K562 (cell line): ENCODE measurements around the gene BEST1. TPM values are rescaled to one million over a fixed set of nuclear protein-coding genes. Genes with fewer than 3 reads are reported as not detected.
A peak's percentile ranks its signal among the peaks of the same experiment; 100 is the strongest.

Experiments
- CBX1 ChIP-seq: sonication (generic); IDR thresholded peaks from 2 replicates; pipeline ENCODE4 v1.6.1; 2016; ENCODE audit warnings: antibody characterized with exemption, low read depth, mild to moderate bottlenecking
- CEBPB ChIP-seq: fragments of 450-650 bp; IDR thresholded peaks from 2 replicates; pipeline ENCODE4 v1.6.1; 2016; ENCODE audit warnings: missing genetic modification characterization, missing compliant biosample characterization
- GATAD2B ChIP-seq: fragments of 450-650 bp; IDR thresholded peaks from 2 replicates; pipeline ENCODE4 v1.6.1; 2017; ENCODE audit warnings: mild to moderate bottlenecking, borderline replicate concordance
- HEY1 ChIP-seq: fragments of 250-450 bp; sonication (Bioruptor Pico); IDR thresholded peaks from 2 replicates; pipeline ENCODE4 v1.5.0; 2020; ENCODE audit warnings: mild to moderate bottlenecking, moderate library complexity, borderline replicate concordance
- HSF4 ChIP-seq: fragments of 250-450 bp; sonication (Bioruptor Pico); IDR thresholded peaks from 2 replicates; pipeline ENCODE4 v2.1.2; 2022; ENCODE audit warnings: mild to moderate bottlenecking, moderate library complexity, borderline replicate concordance
- LEF1 ChIP-seq: fragments of 450-650 bp; IDR thresholded peaks from 2 replicates; pipeline ENCODE4 v1.6.1; 2016; ENCODE audit warnings: mild to moderate bottlenecking
- MTA3 ChIP-seq: fragments of 450-650 bp; formaldehyde crosslinking; IDR thresholded peaks from 2 replicates; pipeline ENCODE4 v1.6.1; 2017; ENCODE audit warnings: mild to moderate bottlenecking, borderline replicate concordance
- RBBP5 ChIP-seq: fragments of 200-600 bp; sonication (generic); IDR thresholded peaks from 2 replicates; pipeline ENCODE4 v1.6.1; 2012; ENCODE audit warnings: borderline replicate concordance, mild to moderate bottlenecking, low read length, control low read depth, inconsistent platforms; ENCODE audit not compliant: insufficient read depth, poor library complexity, severe bottlenecking
- RBM17 ChIP-seq: fragments of 200-400 bp; formaldehyde crosslinking; IDR thresholded peaks from 2 replicates; pipeline ENCODE4 v1.6.1; 2017; ENCODE audit warnings: low read depth, mild to moderate bottlenecking, low read length, borderline replicate concordance
- SMAD3 ChIP-seq: fragments of 450-650 bp; formaldehyde crosslinking; conservative IDR thresholded peaks from 2 replicates; pipeline ENCODE4 v1.4.0; 2020; ENCODE audit warnings: mild to moderate bottlenecking
- SOX6 ChIP-seq: fragments of 450-650 bp; IDR thresholded peaks from 2 replicates; pipeline ENCODE4 v1.6.1; 2014; ENCODE audit warnings: mild to moderate bottlenecking
- TAF9B ChIP-seq: fragments of 450-650 bp; IDR thresholded peaks from 2 replicates; pipeline ENCODE4 v1.6.1; 2018; ENCODE audit warnings: mild to moderate bottlenecking; ENCODE audit not compliant: partially characterized antibody
- TFAM ChIP-seq: fragments of 250-450 bp; sonication (Bioruptor Pico); conservative IDR thresholded peaks from 2 replicates; pipeline ENCODE4 v1.5.0; 2021; ENCODE audit warnings: mild to moderate bottlenecking, moderate library complexity
- ZNF668 ChIP-seq: fragments of 250-450 bp; sonication (Bioruptor Pico); IDR thresholded peaks from 2 replicates; pipeline ENCODE4 v1.8.0; 2022; ENCODE audit warnings: mild to moderate bottlenecking, inconsistent platforms
- polyA plus RNA-seq, 8 experiments: library from polyadenylated mRNA; depleted of rRNA in 4 of 8; stranded (reverse) in 5 of 8; unstranded in 3 of 8; fragments of >200 nt; fragmentation: Nextera tagmentation in 2 of 8; fragmentation: Illumina TruSeq in 1 of 8; extraction: Ambion mirVana in 2 of 8; extraction: Trizol in 1 of 8; gene quantifications; 2 replicates each; pipeline versions ENCODE4 v1.2.1 to v1.2.3, GENCODE V29; 2011 to 2014; ENCODE audit warnings: inconsistent platforms in 1 of 8, missing spikeins in 1 of 8
- total RNA-seq, 7 experiments: library from RNA; depleted of rRNA in 6 of 7; stranded (reverse); fragments of >200 nt in 6 of 7; fragmentation: Illumina TruSeq in 2 of 7; extraction: Trizol in 2 of 7; gene quantifications; 2 replicates each; pipeline versions ENCODE4 v1.2.1 to v1.2.3, GENCODE V29; 2011 to 2021; ENCODE audit warnings: low replicate concordance in 1 of 7
- TF ChIP-seq, protein P1 (sequence below): fragments of 450-650 bp; IDR thresholded peaks from 2 replicates; pipeline ENCODE4 v1.6.1; 2016; ENCODE audit warnings: missing biosample characterization, missing genetic modification characterization
- TF ChIP-seq, protein P2 (sequence below): sonication (generic); formaldehyde crosslinking; IDR thresholded peaks from 2 replicates; pipeline ENCODE4 v1.8.0; 2022; ENCODE audit warnings: mild to moderate bottlenecking, missing genetic modification reagents
- TF ChIP-seq, protein P3 (sequence below): fragments of 250-450 bp; sonication (Bioruptor Pico); IDR thresholded peaks from 2 replicates; pipeline ENCODE4 v1.4.0; 2020; ENCODE audit warnings: mild to moderate bottlenecking
- TF ChIP-seq, protein P4 (sequence below): fragments of 450-650 bp; formaldehyde crosslinking; IDR thresholded peaks from 2 replicates; pipeline ENCODE4 v1.4.0; 2020; ENCODE audit warnings: mild to moderate bottlenecking, moderate library complexity
- TF ChIP-seq, protein P5 (sequence below), 2 experiments: IDR thresholded peaks; 2 replicates each; pipeline ENCODE4 v1.6.1; 2012; ENCODE audit warnings: improper control_type of control experiment in 2 of 2, low read depth in 2 of 2, low read length in 2 of 2, borderline replicate concordance in 1 of 2
- TF ChIP-seq, protein P6 (sequence below): IDR thresholded peaks from 2 replicates; pipeline ENCODE4 v1.6.1; 2016; ENCODE audit warnings: missing genetic modification characterization, missing compliant biosample characterization

BEST1 gene
- total and polyA plus RNA-seq, 9 of the 15 experiments (the other 6 are each of a cell fraction or from before 2014, with no cell fraction given), result 0.07 to 1.3 (median 0.40) TPM

- TF ChIP-seq, protein P1, sequence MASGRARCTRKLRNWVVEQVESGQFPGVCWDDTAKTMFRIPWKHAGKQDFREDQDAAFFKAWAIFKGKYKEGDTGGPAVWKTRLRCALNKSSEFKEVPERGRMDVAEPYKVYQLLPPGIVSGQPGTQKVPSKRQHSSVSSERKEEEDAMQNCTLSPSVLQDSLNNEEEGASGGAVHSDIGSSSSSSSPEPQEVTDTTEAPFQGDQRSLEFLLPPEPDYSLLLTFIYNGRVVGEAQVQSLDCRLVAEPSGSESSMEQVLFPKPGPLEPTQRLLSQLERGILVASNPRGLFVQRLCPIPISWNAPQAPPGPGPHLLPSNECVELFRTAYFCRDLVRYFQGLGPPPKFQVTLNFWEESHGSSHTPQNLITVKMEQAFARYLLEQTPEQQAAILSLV (tag), result no peak
- TF ChIP-seq TAF9B (no peak), ZNF668 (no peak), SOX6 (no peak), GATAD2B (no peak), CBX1 (no peak), HEY1 (CRISPR knock-in tag) (peak; percentile 94), HSF4 (CRISPR knock-in tag) (no peak), MTA3 (0 out of 2 replicates have a peak, but pooled peaks have one; percentile 4), RBBP5 (no peak), CEBPB (tag) (no peak), RBM17 (no peak), TFAM (CRISPR knock-in tag) (no peak), LEF1 (no peak), SMAD3 (peak; percentile 95)
- TF ChIP-seq, protein P2, sequence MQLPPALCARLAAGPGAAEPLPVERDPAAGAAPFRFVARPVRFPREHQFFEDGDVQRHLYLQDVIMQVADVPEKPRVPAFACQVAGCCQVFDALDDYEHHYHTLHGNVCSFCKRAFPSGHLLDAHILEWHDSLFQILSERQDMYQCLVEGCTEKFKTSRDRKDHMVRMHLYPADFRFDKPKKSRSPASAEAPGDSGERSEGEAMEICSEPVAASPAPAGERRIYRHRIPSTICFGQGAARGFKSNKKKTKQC, result no peak
- TF ChIP-seq, protein P3, sequence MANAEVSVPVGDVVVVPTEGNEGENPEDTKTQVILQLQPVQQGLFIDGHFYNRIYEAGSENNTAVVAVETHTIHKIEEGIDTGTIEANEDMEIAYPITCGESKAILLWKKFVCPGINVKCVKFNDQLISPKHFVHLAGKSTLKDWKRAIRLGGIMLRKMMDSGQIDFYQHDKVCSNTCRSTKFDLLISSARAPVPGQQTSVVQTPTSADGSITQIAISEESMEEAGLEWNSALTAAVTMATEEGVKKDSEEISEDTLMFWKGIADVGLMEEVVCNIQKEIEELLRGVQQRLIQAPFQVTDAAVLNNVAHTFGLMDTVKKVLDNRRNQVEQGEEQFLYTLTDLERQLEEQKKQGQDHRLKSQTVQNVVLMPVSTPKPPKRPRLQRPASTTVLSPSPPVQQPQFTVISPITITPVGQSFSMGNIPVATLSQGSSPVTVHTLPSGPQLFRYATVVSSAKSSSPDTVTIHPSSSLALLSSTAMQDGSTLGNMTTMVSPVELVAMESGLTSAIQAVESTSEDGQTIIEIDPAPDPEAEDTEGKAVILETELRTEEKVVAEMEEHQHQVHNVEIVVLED (CRISPR knock-in tag), result no peak
- TF ChIP-seq, protein P4, sequence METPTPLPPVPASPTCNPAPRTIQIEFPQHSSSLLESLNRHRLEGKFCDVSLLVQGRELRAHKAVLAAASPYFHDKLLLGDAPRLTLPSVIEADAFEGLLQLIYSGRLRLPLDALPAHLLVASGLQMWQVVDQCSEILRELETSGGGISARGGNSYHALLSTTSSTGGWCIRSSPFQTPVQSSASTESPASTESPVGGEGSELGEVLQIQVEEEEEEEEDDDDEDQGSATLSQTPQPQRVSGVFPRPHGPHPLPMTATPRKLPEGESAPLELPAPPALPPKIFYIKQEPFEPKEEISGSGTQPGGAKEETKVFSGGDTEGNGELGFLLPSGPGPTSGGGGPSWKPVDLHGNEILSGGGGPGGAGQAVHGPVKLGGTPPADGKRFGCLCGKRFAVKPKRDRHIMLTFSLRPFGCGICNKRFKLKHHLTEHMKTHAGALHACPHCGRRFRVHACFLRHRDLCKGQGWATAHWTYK, result 0 out of 2 replicates have a peak, but pooled peaks have one; percentile 26
- TF ChIP-seq, protein P5, sequence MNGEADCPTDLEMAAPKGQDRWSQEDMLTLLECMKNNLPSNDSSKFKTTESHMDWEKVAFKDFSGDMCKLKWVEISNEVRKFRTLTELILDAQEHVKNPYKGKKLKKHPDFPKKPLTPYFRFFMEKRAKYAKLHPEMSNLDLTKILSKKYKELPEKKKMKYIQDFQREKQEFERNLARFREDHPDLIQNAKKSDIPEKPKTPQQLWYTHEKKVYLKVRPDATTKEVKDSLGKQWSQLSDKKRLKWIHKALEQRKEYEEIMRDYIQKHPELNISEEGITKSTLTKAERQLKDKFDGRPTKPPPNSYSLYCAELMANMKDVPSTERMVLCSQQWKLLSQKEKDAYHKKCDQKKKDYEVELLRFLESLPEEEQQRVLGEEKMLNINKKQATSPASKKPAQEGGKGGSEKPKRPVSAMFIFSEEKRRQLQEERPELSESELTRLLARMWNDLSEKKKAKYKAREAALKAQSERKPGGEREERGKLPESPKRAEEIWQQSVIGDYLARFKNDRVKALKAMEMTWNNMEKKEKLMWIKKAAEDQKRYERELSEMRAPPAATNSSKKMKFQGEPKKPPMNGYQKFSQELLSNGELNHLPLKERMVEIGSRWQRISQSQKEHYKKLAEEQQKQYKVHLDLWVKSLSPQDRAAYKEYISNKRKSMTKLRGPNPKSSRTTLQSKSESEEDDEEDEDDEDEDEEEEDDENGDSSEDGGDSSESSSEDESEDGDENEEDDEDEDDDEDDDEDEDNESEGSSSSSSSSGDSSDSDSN (IDR thresholded peaks at IDR 0.05; ENCODE audit: borderline replicate concordance in 1 of 2, low read depth in 2 of 2, low read length in 2 of 2), result no peak
- TF ChIP-seq, protein P6, sequence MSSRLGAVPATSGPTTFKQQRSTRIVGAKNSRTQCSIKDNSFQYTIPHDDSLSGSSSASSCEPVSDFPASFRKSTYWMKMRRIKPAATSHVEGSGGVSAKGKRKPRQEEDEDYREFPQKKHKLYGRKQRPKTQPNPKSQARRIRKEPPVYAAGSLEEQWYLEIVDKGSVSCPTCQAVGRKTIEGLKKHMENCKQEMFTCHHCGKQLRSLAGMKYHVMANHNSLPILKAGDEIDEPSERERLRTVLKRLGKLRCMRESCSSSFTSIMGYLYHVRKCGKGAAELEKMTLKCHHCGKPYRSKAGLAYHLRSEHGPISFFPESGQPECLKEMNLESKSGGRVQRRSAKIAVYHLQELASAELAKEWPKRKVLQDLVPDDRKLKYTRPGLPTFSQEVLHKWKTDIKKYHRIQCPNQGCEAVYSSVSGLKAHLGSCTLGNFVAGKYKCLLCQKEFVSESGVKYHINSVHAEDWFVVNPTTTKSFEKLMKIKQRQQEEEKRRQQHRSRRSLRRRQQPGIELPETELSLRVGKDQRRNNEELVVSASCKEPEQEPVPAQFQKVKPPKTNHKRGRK (tag), result no peak
Observed at GRCh38 chr11:61964058-61964665, 14.0 kb downstream of the BEST1 start (continued).
